ENCODE data around the gene C1QTNF2. TPM values are rescaled to one million over a fixed set of nuclear protein-coding genes. Genes with fewer than 3 reads are reported as not detected.

Gene C1QTNF2
- total and polyA plus RNA-seq, 10 of the 15 experiments (the other 5 are each of a cell fraction or from before 2014, with no cell fraction given): not detected

- no peaks in the 10 kb centered on the region for H4K20me1 ChIP-seq (ENCODE audit: control insufficient read depth, insufficient read depth)
- intact Hi-C loops (cut with micrococcal nuclease; ENCODE audit: unreplicated experiment): no loop called here
- FAIRE-seq (no peak), DNase-seq (ENCODE audit: low read depth, low spot score) (no peak), ATAC-seq (no peak)
- H3K9ac ChIP-seq (ENCODE audit: control insufficient read depth, insufficient read depth, low read length): no peak overlapping the region
- H3K4me1 ChIP-seq (ENCODE audit: control insufficient read depth, insufficient read depth, low read length): no peaks in the 10 kb centered on the region
- SMC1A ChIA-PET (ENCODE audit: uncharacterized antibody, unreplicated experiment): interaction anchor here (1.2 to 1.9 kb wide), 4 partner anchors 9 to 331 kb away, joined by 3 to 4 read pairs (median 4); no protein-coding TSS in a partner anchor
- RAD21 ChIA-PET (ENCODE audit: unreplicated experiment): interaction anchor here (1.0 kb wide), 1 partner anchor 331 kb away, joined by 3 read pairs; no protein-coding TSS in a partner anchor
- no peak overlapping the region for H2AFZ ChIP-seq (ENCODE audit: control insufficient read depth, low read depth, low read length)
- WGBS (ENCODE audit: insufficient coverage, insufficient replicate concordance, low lambda C conversion rate, missing lambda C conversion rate): 64% methylated on average over 4 of the region's 4 CpGs
- BruUV-seq (replicated peaks): no TSS peak
- TF ChIP-seq POLR2AphosphoS5 (IDR thresholded peaks at IDR 0.05; ENCODE audit: low read length) (no peak), ZSCAN29 (IDR thresholded peaks at IDR 0.05) (no peak)
- TF ChIP-seq, protein P1, sequence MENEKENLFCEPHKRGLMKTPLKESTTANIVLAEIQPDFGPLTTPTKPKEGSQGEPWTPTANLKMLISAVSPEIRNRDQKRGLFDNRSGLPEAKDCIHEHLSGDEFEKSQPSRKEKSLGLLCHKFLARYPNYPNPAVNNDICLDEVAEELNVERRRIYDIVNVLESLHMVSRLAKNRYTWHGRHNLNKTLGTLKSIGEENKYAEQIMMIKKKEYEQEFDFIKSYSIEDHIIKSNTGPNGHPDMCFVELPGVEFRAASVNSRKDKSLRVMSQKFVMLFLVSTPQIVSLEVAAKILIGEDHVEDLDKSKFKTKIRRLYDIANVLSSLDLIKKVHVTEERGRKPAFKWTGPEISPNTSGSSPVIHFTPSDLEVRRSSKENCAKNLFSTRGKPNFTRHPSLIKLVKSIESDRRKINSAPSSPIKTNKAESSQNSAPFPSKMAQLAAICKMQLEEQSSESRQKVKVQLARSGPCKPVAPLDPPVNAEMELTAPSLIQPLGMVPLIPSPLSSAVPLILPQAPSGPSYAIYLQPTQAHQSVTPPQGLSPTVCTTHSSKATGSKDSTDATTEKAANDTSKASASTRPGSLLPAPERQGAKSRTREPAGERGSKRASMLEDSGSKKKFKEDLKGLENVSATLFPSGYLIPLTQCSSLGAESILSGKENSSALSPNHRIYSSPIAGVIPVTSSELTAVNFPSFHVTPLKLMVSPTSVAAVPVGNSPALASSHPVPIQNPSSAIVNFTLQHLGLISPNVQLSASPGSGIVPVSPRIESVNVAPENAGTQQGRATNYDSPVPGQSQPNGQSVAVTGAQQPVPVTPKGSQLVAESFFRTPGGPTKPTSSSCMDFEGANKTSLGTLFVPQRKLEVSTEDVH (IDR thresholded peaks at IDR 0.05; ENCODE audit: low read depth, partially characterized antibody): no peak
- POLR2A ChIA-PET: no interaction called here
- H3K4me3 ChIP-seq: no peak overlapping the region
- H3K79me2 ChIP-seq (ENCODE audit: control insufficient read depth, insufficient read depth, low read length): no peaks in the 10 kb centered on the region
- no peak overlapping the region for H3K4me2 ChIP-seq (ENCODE audit: control insufficient read depth, insufficient read depth)
- in situ Hi-C loops (cut with MboI): no loop called here
- H3K9me3 ChIP-seq (replicated peaks; ENCODE audit: control insufficient read depth, insufficient read depth, low read length): no peaks in the 10 kb centered on the region
- no peaks in the 10 kb centered on the region; a peak in 1 of 4 replicates for H3K27me3 ChIP-seq (replicated peaks in 1 of 2; ENCODE audit: control insufficient read depth in 2 of 2, insufficient read depth in 2 of 2, low read length in 1 of 2)
- H3K27ac ChIP-seq (ENCODE audit: control insufficient read depth, insufficient read depth): no peak overlapping the region
- H3K36me3 ChIP-seq (ENCODE audit: control insufficient read depth in 2 of 2, insufficient read depth in 2 of 2, low read length in 1 of 2): no peaks in the 10 kb centered on the region
- CTCF ChIA-PET: interaction anchor here (0.6 to 1.0 kb wide), 3 partner anchors 26 to 173 kb away, joined by 3 to 5 read pairs (median 3); no protein-coding TSS in a partner anchor
These were observed 18.1 kb downstream of the C1QTNF2 start for GRCh38 chr5:160352308-160352707.

- Histone ChIP-seq H3K9me3 (replicated peaks; ENCODE audit: control insufficient read depth, insufficient read depth, low read length) (no peaks in the 10 kb centered on the region), H3K36me3 (ENCODE audit: control insufficient read depth in 2 of 2, insufficient read depth in 2 of 2, low read length in 1 of 2) (no peaks in the 10 kb centered on the region), H3K79me2 (ENCODE audit: control insufficient read depth, insufficient read depth, low read length) (no peaks in the 10 kb centered on the region), H3K27ac (ENCODE audit: control insufficient read depth, insufficient read depth) (no peak overlapping the region), H3K4me2 (ENCODE audit: control insufficient read depth, insufficient read depth) (no peak overlapping the region), H3K27me3 (replicated peaks in 1 of 2; ENCODE audit: control insufficient read depth in 2 of 2, insufficient read depth in 2 of 2, low read length in 1 of 2) (no peaks in the 10 kb centered on the region; a peak in 1 of 4 replicates), H3K4me3 (no peak overlapping the region), H3K9ac (ENCODE audit: control insufficient read depth, insufficient read depth, low read length) (no peak overlapping the region), H3K4me1 (ENCODE audit: control insufficient read depth, insufficient read depth, low read length) (no peaks in the 10 kb centered on the region), H2AFZ (ENCODE audit: control insufficient read depth, low read depth, low read length) (no peak overlapping the region), H4K20me1 (ENCODE audit: control insufficient read depth, insufficient read depth) (no peaks in the 10 kb centered on the region)
- CTCF ChIA-PET: interaction anchor here (1.4 to 10.5 kb wide), 2 partner anchors 269 to 326 kb away, joined by 3 to 162 read pairs; no protein-coding TSS in a partner anchor
- DNase-seq (ENCODE audit: low read depth, low spot score): no peak
- BruUV-seq (replicated peaks): no TSS peak
- WGBS (ENCODE audit: insufficient coverage, insufficient replicate concordance, low lambda C conversion rate, missing lambda C conversion rate): 48% methylated on average over 4 of the region's 4 CpGs
- POLR2A ChIA-PET: no interaction called here
- no peak for ATAC-seq
- RAD21 ChIA-PET (ENCODE audit: unreplicated experiment): no interaction called here
- in situ Hi-C loops (cut with MboI) (loop anchor here (5.0 to 10.0 kb wide), 3 partner anchors 153 to 328 kb away; no protein-coding TSS in a partner anchor), intact Hi-C loops (cut with micrococcal nuclease; ENCODE audit: unreplicated experiment) (no loop called here)
- SMC1A ChIA-PET (ENCODE audit: uncharacterized antibody, unreplicated experiment): interaction anchor here (1.0 to 1.5 kb wide), 2 partner anchors 269 to 363 kb away, joined by 3 read pairs; no protein-coding TSS in a partner anchor
- no peak for TF ChIP-seq YY1 (IDR thresholded peaks at IDR 0.05; ENCODE audit: low read depth, low read length)
- no peak for TF ChIP-seq PML (IDR thresholded peaks at IDR 0.05; ENCODE audit: low read length)
- no peak for TF ChIP-seq TARDBP (IDR thresholded peaks at IDR 0.05; ENCODE audit: borderline replicate concordance)
- TF ChIP-seq RCOR1 (conservative IDR thresholded peaks at IDR 0.05; ENCODE audit: low read depth, low read length): no peak
- no peak for FAIRE-seq
These were observed 20.5 kb downstream of the C1QTNF2 start for GRCh38 chr5:160349935-160350303.

Measured in GM12878 (cell line).